A204.1 (cell line): ENCODE data around the gene UROD.

ENCODE experiments used
- FAIRE-seq: peaks from 2 replicates; lab custom pipeline; 2012; peaks lifted over from hg19 to GRCh38; lab: Jason Lieb, UNC

UROD gene

DNA sequence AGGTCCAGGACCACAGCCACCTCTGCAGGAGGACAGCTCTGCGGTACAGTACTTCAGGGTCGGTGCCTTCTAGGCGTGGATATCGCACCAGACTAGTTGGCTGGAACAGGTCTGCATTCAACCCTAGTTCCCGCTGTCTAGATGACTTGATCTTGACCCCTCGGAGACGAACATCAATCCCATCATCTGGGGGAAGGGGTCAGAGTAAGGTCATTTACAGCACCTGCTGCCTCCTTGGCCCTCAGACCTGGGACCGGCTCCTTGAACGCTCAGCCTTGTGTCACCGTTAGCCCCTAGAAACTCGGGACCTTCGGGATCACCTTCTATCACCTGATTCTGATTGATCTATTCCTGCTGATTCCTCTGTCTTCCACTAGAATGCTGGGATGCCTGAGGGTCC lies 3.5 kb upstream of the UROD start:
- FAIRE-seq = no peak

DNA sequence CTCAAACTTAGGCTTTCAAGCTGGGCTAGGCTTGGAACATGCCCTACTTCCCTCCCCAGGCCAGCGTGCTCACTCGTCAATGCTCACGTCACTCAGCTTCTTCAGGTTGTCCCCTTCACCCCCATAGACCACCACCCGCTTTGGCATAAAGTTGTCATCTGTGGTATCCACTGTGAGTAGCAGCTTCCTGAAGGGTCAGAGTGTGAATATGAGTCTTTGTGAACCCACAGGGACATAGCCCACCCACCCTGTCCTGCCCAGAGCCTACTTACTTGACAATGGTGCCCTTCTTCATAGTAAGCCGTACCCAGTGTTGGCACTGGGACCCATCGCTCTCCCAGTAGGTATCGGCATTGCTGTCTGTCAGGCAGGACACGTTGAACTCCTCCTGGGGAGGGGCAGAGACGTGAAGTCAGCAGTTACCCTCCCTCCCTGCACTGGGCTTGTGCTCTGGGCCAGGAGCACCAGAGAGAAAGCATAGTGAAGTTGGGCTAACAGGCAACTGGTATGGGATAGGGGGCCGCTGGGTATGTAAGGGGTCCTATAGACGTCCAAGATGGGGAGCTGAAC lies 2.7 kb upstream of the UROD start:
- FAIRE-seq = no peak

DNA sequence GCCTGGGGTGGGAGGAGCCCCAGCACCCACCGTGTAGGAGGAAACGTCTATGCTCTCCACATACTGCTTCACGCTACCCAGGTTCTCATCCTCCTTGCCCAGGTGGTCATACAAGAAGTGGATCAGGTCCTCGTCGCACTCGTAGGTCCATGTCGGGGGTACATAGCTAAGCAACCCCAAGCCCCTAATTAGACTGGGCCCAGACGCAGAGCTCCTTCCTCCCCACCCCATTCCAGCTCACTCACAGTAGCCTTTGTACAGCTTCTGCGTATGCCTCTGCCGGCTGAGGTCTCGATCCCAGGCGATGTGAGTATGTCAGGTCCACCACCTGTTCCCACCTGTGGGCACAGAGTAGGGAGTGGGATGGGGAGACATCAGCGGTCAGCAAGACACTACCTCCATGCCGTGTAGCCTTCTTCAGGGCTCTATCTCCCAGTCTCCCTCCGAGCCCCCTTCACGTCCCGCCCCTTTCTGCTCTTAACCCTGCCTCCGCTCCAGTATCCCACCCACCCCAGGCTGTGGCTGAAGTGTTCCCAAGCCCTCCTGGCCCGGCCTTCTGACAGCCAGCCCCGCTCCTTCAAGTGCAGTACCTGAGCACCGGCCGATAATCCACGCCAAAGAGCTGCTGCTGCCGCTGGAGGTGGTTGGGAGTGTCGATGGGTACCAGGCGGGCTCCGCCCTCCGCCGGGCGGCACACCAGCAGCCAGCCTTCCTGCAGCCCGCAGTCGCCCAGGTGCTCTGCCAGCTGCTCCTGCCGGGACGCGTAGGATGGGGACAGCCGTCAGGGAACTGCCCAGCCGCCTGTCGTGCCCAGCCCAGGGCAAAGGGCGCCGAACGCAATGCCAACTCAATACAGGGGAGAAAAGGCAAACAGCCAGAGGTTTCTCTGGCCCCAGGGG lies 1.8 kb upstream of the UROD start:
- FAIRE-seq = no peak

DNA sequence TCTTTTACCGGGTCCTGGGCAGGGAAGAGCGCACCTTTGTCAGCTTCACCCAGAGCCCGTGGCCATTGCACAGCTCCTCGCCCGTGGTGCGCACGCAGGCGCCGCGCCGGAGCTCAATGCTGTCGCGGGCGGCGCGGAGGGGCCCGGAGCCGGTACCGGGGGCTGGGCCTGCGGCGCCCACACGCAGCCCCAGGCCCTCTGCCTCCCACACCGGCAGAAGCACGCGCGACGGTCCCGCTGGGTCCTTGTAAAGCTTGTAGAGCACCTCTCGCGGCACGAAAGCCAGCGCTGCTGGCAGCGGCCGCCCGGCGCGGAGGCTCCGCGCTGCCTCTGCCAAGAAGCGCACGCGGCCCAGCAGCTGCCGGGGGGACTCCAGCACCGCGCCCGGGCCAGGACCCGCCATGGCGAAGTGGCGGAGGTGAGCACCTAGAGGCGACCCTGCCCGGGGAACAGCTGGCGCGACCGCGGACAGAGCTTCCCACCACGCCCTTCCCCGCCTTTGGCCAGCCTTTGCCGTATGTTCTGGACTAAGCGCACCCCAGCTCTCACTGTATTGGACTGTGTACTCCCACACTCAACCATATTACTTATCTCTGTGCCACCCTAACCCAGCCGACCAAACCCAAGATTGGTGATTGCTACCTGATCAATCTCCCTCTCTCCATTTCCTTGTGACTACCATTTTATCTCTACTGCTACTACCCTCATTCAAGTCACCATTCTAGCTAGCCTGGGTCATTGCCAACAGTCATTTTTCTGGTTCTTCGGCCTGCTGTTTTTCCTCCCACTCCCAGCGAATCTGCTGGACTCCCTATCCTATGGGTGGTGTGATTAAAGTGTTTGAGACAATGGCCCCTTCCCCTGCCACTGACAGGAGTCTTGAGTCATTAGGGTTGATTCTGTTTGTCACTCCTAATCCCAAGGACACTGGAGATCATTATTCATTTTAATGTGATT lies 921 bp upstream of the UROD start, which contains the start of gene HECTD3:
TSS of gene HECTD3 (minus strand) at position 470 of the 957 bp plus-strand sequence. CDS start at position 403, 67 bp downstream.
- no peak for FAIRE-seq

DNA sequence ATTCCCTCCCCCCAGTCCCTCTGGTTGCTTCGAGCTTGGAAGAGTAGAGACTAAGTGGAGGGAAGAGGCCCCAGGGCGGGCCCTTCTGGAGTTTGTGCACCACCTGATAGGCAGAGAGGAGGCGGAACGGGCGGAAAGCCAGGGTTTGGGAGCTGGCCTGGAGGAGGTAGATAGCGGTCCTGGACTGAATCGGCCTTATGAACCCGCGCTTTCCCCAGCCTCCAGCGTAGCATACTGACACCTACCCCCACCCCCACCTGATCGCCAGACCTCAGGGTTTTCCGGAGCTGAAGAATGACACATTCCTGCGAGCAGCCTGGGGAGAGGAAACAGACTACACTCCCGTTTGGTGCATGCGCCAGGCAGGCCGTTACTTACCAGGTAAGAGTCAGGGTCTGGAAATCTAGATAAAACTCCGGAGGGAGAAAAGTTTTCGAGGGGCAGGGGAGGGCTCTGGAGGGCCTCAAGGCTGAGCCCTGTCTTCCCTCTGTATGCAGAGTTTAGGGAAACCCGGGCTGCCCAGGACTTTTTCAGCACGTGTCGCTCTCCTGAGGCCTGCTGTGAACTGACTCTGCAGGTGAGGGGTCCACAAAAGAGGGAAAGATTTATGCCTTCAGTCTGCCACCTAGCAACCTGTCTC lies 705 bp downstream of the UROD start:
- no peak for FAIRE-seq

DNA sequence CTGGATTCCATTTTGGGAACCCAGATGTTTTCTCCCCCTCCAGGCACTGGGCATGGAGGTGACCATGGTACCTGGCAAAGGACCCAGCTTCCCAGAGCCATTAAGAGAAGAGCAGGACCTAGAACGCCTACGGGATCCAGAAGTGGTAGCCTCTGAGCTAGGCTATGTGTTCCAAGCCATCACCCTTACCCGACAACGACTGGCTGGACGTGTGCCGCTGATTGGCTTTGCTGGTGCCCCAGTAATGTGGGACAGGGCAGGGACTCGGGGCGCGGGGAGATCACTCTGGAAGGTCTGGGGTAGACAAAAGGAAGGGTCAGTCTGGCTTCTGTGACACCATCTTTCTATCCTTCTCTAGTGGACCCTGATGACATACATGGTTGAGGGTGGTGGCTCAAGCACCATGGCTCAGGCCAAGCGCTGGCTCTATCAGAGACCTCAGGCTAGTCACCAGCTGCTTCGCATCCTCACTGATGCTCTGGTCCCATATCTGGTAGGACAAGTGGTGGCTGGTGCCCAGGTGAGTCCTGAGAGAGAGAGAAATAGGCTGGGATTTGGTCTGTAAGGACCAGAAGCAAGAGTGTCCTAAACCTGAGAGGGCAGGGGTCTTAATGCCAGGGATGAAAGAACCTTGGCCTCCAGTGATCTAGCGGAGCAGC lies 1.6 kb downstream of the UROD start:
- no peak for FAIRE-seq

DNA sequence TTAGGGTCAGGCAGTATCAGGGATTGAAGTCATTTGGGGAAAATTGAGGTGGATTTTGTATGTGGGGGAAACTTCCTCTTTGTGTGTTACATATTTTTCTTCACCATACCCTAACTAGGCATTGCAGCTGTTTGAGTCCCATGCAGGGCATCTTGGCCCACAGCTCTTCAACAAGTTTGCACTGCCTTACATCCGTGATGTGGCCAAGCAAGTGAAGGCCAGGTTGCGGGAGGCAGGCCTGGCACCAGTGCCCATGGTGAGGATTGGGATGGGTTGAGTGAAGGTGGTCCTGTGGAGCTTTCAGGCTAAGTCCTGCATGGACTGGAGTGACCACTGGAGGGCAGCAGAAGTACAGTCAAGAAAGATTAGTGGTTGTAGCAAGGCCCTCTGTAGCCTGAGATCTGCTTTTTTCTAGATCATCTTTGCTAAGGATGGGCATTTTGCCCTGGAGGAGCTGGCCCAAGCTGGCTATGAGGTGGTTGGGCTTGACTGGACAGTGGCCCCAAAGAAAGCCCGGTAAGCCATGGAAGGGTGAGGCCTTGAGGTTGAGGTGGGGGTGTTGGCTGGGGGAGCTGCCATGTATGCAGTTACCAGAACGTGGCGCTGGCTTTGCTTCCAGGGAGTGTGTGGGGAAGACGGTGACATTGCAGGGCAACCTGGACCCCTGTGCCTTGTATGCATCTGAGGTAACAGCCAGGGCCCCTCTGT lies 2.4 kb downstream of the UROD start:
- no peak for FAIRE-seq

DNA sequence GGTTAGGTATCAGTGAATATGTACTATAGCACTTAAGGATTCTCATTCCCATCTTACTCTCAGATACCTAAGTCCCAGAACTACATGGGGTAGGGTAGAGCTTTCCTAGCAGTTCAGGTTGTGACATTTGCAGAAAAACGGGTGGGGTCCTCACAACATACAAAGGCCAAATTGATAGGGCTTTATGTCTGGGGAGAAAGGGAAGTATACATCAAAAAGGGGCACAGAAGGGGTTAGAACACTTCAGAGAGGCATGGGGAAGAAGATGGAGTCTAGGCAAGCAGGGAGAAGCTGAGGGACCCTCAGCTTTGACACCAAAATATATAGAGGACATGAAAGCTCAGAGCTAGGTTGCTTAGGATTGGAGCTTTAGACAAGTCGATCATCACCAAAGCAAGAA lies 3.6 kb downstream of the UROD start:
- FAIRE-seq = no peak

DNA sequence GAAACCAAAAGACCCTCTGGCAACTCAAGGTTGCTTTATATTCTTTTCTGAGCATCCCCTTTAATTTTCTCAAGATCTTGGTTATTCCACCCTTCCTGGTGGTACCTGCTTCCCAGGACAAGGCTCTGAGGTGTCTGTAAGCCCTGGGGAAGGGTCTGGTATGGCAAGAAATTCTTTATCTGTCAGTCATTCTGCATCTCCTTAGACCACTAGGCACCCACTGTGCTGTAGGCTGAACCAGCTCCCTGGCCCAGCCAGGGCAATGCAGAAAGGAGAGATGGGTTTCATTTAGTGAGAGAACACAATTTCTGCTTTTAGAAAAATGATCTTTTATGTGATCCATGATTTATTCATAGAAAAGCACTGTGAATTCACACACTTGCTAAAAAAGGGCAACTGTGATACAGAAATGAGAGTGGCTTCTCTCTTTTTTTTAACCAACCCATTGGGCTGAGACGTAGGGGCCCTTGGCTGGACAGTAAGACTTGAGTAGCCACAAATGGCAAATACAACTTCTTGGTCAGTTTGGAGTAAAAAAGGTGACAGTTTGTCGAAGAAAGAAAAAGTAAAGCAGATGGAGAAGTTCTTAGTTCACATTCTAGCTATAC lies 4.1 kb downstream of the UROD start:
- no peak for FAIRE-seq

DNA sequence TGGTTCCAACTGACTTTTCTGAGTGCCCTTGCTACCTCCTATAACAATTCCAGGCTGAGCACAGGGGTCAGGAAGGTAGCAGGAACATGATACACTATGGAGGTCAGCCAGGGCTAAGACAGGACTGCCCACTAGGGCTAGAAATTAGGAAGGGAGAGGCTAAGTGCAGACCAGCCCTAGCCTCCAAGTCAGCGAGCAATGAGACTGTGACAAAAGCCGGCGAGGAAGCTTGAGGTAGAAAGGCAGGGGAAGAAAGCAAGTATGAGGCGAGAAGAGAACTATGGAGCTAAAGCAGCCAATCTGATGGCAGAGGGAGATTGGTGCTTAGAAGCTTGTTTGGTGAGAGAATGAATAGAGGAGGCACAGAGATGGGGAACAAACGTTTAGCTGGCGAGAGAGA lies 4.7 kb downstream of the UROD start:
- FAIRE-seq = no peak

DNA sequence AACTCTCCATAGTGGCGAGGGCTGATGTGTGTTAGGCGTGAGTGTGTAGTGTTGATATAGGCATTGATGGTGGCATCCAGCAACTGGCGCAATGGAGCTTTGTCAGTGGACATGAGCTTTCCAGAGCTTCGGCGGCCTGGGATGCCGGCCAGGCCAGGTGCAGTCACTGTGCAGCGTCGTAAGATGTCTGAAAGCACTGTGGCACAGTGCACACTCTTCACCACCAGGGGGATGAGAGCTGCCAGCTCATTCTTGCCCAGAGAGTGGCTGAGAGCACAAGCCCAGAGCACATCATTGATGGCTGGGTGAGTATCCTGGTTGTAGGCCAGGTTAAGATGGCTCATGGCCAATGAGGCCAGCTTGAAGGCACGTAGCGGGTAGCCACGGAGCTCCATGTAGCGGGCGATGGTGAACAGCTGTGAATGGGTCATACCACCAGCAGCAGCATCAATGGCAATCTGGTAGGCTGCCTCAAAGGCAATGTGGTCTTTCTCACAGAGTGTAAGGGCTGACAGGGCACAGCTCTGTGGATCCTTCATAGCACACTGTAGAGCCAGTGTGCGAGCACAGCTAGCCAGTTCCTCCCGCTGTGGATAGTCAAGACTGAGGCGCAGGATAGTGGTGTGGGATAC lies 6.7 kb downstream of the UROD start:
- no peak for FAIRE-seq

DNA sequence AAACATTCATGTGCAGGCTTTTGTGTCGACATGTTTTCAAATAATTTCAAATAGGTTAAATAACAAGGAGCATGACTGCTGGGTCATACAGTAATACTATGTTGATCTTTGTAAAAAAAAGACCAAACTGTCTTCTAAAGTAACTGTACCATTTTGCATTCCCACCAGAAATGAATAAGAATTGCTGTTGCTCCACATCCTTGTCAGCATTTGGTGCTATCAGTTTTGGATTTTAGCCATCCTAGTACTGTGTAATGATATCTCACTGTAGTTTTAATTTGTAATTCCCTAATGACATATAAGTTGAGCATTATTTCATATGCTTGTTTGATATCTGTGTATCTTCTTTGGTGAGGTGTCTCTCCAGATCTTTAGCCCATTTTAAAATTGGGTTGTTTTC lies 11.6 kb downstream of the UROD start:
- no peak for FAIRE-seq

DNA sequence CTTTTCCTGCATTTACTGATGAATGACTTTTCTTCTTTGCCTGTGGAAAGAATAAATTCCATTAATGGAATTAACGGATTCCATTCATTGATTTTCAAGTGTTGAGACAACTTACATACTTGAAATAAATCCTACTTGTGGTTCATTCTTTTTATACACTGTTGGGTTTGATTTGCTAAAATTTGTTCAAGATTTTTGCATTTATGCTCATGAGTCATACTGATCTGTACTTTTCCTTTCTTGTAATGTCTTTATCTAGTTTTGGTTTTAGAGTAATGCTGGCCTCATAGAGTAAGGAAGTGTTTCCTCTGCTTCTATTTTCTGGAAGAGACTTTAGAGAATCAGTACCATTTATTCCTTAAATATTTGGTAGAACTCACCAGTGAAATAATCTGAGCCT lies 14.4 kb downstream of the UROD start:
- FAIRE-seq = no peak

DNA sequence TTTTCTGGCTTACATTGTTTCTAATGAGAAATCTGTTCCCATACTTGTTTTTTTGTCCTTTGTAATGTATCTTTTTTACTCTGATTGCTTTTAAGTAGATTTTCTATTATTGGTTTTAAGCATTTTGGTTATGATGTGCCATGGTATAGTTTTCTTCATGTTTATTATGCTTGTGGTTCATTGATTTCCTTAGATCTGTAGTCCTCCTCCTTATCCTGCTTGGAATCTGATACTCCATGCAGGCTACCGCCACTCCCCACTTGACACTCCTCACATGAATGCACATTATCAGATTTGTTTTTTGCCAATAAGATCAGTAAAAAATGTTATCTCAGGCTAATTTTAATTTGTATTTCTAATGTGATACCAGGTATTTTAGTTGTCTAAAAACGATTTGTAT lies 20.8 kb downstream of the UROD start:
- no peak for FAIRE-seq

DNA sequence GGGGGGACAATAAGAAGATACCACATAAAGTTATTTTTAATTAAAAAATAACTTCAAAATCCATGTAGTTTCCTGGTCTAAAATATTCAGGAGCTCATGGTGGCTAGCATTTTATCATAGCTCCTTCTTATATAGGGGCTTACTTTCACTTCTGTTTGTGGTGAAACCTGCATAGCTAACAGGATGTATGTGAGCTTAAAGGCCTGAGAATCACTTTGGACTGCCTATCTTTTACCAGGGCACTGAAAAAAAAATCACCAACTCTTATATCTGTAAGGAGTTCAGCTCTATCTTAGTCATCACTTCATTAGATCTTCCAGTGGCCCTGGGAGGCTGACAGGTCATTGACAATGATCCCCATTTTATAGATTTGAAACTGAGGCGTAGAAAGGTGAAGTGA lies 21.3 kb downstream of the UROD start:
- no peak for FAIRE-seq

DNA sequence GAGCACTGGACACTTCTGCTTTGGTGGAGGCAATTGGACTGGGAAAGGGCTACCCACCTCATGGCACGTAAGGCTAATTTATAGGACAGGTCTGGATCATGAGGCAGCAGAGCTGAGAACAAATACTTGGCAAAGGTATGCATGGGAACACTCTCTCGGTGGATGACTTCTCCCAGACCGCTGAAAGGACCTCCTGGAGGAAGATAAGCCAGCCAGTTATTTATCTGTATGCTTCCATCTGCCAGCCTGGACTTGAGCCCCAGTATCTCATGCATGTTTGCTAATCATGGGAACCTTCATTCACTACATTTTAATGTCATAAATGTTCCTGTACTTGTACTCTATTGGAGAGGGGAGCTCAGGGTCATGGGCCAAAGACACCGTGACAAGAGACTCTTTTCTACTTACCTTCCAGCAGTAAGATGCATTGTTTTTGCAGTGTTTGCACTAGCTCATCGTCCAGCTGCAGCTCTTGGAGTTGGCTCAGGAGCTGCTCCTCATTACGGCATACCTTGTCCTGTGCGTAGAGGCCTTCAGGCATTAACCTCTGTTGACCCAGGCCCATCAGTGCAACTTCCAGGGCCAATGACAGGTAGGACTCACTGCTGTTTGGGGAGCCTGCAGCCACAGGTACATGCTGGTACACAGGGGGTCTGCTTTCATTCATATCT lies 23.7 kb downstream of the UROD start:
- FAIRE-seq = no peak

DNA sequence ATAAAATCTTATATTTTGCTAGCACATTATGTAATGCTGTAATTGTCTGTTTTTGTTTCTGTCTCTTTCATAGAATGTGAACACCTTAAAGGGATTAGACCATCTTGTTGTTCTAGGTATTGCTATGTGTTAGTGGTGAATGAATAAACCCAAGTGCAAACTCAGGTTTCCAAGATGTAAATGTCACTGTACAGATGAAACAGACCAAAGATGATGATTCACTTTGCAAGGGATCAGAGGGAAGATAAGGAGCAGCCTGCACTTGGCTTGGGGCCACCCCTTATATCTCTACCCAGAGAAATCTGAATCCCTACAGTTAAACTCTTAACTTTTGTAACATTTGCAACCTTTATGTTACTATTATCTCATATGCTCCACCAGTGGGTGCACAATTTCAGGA lies 25.4 kb downstream of the UROD start:
- FAIRE-seq = no peak

DNA sequence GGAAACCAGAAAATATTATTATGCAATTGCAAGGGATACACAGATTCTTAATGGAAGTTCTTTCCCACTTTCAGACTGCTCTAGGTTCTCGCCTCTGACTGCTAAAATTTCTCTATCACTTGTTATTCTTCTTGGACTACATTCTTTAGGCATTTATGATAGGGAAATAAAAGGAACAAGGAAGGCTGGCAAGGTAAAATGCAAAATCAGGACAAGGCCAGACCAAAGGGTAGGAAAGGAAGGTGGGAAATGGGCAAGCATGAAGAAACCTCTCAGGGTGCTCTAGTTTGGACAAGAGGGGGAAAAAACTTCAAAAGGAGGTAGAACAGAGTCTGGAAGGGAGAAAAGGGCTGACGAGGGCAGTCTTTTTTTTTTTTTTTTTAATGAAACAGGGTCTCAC lies 26.2 kb downstream of the UROD start:
- no peak for FAIRE-seq

DNA sequence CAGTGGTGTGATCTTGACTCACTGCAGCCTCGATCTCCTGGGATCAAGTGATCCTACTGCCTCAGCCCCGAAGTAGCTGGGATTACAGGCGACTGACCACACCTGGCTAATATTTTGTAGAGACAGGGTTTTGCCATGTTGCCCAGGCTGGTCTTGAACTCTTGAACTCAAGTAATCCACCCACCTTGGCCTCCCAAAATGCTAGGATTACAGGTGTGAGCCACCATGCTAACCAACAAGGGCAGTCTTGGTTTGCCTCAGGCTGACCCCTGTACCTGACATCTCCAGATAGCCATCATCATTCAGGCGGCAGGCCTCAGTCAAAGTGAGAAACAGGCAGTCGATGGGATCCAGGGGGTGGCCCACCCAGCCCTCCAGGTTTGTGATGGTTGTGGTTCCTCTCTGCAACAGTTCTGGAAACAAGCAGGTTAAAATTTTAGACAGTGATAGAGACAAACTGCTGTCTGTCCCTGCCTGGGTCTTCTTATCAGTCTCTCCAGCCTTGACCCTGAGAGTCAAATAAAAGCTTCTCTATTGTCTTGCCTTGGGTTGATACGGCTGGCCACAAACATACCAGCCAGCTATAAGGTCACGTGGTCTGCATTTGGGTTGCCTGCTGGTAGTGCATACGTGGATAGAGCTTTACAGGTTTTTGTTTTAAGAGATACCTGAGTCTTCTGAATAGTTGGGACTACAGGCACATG lies 26.8 kb downstream of the UROD start:
- FAIRE-seq = no peak
